NCI-H146 (cell line): Measurements from ENCODE around the gene CEACAM8.
"Not testable (repeated sequence)": the region's sequence is repeated elsewhere in the genome, so short reads cannot be mapped to it uniquely, and the experiment has no call there.

ENCODE experiments used
- DNase-seq: peaks from one replicate; lab custom pipeline; 2025; lab: John Stamatoyannopoulos, UW

The CEACAM8 gene

GRCh38 chr19:42594617-42595489 lies at the start of gene CEACAM8:
Gene CEACAM8, minus strand, starts transcription at chr19:42594924. Its CDS starts 96 bp downstream, at chr19:42594828.
- no peak for DNase-seq

- not testable (repeated sequence) for DNase-seq
These were observed 44.8 kb upstream of the CEACAM8 start for GRCh38 chr19:42639324-42640092.

DNA sequence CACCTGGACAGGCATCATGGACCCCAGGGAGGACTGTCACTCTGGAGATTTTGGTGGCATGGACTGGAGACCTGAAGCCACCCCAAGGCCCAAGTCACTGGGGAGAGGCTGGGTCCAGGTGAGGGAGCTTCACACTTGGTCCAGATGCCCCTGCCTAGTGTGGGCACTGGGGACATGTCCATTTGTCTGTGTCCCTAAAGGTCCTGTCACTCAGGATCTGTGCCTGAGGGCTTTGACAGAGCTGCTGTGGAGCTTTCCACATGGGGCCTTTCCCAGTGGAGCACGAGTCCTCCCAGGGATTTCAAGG lies 40.5 kb upstream of the CEACAM8 start:
- DNase-seq, result no peak

- DNase-seq, result peak; percentile 16
These were observed 39.9 kb upstream of the CEACAM8 start for GRCh38 chr19:42634409-42635232.

DNA sequence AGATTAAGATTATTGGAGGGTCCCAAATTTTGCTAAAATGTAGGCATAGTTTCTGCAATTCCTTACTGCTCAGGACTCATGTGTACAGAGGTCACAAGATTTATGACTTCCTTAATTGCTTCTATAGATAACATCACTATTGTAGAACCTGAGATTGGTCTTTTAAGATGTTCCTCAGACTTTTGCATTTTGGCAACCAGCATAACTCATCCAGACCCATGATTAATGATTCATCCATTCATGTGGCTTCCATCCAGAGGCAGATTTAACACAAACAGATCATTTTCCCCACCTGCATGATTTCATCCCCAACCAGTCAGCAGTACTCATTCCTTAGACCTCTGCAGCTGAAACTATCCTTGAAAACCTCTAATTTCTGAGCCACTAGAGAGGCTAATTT lies 34.5 kb upstream of the CEACAM8 start:
- DNase-seq, result no peak

DNA sequence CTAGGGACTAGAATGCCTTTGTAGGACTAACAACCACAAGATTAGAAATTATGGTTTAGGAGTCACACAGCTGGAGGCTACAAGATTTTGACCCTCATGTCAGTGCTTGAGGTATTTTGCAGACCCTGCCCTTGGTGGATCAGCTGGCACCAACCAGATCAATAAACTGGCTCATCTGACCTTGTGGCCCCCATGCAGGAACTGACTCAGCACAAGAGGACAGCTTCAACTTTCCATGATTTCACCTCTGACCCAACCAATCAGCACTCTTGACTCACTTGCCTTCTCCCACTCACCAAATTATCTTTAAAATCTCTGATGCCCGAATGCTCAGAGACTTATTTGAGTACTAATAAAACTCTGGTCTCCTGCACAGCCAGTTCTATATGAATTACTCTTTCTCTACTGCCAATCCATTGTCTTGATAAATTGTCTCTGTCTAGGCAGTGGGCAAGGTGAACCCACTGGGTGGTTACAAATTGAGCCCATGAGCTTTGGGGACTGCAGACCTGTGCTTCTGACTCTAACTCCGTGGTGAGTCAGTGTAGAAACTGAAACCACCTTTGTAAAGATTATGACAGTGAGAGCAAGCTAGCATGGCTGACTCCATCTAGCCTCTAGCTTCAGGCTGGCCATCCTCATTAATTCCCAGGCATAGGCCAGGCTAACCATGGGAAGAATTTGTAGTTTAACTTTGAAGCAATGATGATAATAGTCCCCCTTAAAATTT lies 33.9 kb upstream of the CEACAM8 start:
- DNase-seq, result no peak

DNA sequence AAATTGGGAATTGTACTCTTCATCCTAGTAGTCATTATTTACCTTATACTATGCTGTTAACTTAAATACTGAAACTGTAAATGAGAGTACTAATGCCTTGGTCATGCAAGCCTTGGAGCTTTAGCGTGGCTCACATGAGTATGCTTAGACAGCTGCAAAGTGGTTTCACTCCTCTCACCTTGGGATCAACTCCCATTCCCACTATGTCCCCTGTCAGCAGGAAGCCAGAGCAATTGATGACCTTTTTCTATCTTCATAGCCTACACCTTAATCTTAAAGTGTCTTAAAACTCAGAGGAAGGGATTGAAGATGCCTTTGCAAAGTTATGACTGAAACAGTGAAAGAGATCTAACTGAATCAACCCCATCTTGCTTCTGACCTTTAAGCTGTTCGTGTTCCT lies 33.2 kb upstream of the CEACAM8 start:
- no peak for DNase-seq

DNA sequence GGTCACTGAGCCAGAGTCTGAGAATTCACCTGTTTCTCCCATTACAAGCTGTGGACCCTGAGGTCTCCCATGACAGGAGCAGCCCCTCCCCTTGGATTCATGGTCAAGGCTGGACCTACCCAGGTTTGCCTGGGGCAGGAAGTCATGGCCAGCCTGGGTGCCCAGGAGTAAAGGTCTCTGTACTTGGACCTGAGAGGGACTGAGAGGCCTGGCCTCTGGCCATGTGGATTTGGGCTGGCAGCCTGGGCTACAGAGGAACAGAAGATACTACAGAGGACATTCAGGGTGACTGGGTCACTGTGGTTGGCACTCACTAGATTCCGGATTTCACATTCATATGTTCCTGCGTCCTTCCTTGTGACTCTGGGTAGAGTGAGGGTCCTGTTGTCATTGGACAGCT lies 31.5 kb upstream of the CEACAM8 start:
- no peak for DNase-seq

GRCh38 chr19:42619271-42619670 lies 24.5 kb upstream of the CEACAM8 start:
- no peak for DNase-seq

DNA sequence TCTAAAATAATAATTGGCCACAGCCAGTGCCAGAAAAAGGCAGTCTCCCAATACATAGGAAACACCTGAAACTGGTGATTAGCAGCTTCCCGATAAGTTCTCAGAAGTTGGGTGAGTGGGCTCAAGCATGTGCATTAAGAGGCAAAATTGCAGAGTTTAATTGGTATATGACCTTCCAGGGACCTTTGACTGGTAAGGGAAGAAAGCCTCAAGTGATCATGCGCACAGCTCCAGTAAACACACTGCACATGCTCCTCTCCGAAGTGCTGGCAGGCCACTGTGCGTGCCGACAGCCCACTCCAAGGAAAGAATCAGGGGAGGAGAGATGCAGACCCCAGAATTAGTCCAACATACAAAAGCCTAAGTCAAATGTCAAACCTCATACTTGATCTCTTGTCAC lies 18.9 kb upstream of the CEACAM8 start:
- no peak for DNase-seq

- not testable (repeated sequence) for DNase-seq
These were observed 15.7 kb upstream of the CEACAM8 start for GRCh38 chr19:42610401-42610915.

- peak; percentile 10 for DNase-seq
These were observed 12.1 kb upstream of the CEACAM8 start for GRCh38 chr19:42606660-42607351.

GRCh38 chr19:42601811-42602443 lies 7.2 kb upstream of the CEACAM8 start:
- no peak for DNase-seq

- peak; percentile 20 for DNase-seq
These were observed 1.8 kb upstream of the CEACAM8 start for GRCh38 chr19:42596391-42597072.

- no peak for DNase-seq
These were observed 937 bp upstream of the CEACAM8 start for GRCh38 chr19:42595550-42596172.

DNA sequence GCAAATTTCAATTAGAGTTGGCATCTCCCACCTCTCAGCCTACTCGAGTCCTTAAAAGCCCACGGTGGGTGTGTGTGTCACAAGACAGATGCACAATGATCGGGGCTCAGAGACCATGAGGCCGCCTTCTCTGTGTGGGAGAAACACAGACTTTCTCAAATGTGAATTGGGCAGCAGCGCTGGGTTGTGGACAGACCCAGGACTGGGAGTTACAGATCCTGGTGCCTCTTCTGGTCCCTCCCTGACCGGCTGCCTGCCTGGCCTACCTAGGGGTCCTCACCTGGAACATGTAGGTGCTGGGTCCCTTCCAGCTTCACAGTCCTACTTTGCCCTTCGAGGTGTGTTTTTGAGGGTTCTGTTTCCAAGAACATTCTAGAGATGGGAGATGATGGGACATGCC lies 4.9 kb downstream of the CEACAM8 start:
- no peak for DNase-seq

DNA sequence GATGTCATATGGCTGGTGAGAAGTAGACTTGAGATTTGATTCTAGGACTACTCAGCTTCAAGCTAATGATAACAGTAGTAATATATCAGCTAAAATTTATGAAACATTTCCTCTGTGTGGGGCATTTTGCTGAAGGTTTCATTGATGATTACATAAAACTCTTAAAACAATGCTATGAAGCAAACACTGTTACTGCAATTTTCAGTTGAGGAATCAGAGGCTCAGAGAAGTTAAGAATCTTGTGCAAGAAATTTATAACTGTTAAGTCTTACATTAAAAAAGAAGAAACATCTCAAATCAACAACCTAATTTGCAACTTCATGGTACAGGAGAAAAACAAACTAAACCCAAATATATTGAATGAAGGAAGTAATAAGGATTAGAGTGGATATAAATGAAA lies 10.3 kb downstream of the CEACAM8 start:
- DNase-seq, result no peak

GRCh38 chr19:42577016-42577415 lies 17.7 kb downstream of the CEACAM8 start:
- DNase-seq, result no peak

DNA sequence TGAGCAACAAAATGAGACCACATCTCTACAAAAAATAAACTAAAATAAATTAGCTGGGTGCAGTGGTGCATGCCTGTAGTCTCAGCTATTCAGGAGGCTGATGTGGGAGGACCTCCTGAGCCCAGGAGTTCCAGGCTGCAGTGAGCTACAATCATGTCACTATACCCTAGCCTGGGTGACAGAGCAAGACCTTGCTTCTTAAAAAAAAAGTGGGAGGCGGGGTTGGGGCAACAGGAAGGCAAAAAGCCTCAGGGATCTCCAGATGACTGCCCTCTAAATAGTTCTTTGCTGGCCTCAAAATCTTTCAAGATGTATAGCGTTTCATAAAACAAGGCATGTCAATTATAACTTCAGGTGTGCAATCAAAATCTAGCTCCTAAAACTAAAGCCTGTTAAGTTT lies 18.5 kb downstream of the CEACAM8 start:
- no peak for DNase-seq
